Fibroblast of mammary gland (primary cell): ENCODE results near the gene ABCG8.

ENCODE experiments used
- DNase-seq: peaks from one replicate; pipeline ENCODE4 v3.0.0-alpha.2; 2010; ENCODE audit warnings: low read depth
- H3K4me3 ChIP-seq: 2 replicates; pipeline ENCODE4 v1.5.1; 2011; ENCODE audit warnings: low read depth, mild to moderate bottlenecking, low read length, moderate library complexity; ENCODE audit not compliant: control insufficient read depth
- TF ChIP-seq, protein P1 (sequence below): conservative IDR thresholded peaks from 2 replicates; pipeline ENCODE4 v1.5.1; 2011; ENCODE audit warnings: low read depth, low read length, inconsistent platforms; ENCODE audit not compliant: control insufficient read depth, insufficient read depth

The ABCG8 gene

GRCh38 chr2:43838560-43839267 lies at the start of gene ABCG8, which contains the start of gene ABCG5:
TSS of gene ABCG8 (plus strand) at chr2:43838971. CDS start at chr2:43839054, 83 bp downstream.
TSS of gene ABCG5 (minus strand) at chr2:43838839. CDS start at chr2:43838679, 160 bp downstream.
- no peak within 1 kb of the TSS for H3K4me3 ChIP-seq
- DNase-seq: no peak
- TF ChIP-seq, protein P1, sequence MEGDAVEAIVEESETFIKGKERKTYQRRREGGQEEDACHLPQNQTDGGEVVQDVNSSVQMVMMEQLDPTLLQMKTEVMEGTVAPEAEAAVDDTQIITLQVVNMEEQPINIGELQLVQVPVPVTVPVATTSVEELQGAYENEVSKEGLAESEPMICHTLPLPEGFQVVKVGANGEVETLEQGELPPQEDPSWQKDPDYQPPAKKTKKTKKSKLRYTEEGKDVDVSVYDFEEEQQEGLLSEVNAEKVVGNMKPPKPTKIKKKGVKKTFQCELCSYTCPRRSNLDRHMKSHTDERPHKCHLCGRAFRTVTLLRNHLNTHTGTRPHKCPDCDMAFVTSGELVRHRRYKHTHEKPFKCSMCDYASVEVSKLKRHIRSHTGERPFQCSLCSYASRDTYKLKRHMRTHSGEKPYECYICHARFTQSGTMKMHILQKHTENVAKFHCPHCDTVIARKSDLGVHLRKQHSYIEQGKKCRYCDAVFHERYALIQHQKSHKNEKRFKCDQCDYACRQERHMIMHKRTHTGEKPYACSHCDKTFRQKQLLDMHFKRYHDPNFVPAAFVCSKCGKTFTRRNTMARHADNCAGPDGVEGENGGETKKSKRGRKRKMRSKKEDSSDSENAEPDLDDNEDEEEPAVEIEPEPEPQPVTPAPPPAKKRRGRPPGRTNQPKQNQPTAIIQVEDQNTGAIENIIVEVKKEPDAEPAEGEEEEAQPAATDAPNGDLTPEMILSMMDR: no peak

DNA sequence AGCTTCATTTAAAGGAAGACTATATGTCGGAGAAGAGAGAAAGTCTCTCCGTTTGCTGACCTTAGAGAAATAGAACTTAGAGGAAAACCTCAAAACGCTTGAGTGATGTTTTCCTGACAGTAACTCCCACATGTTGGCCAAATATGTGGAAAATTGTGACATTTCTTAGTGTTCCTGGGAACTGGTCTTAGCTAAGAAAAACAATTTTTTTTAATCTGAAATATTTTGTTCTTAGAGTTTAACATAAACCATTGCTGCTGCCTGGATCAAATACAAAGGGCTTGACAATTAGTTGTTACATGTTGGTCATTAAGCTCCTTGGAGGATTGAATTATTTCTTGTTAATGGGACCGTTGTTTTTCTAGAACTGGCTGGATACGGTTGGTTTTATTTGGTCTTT lies 48.6 kb upstream of the ABCG8 start:
- TF ChIP-seq, protein P1: no peak
- DNase-seq: no peak
- H3K4me3 ChIP-seq: no peak overlapping the region

DNA sequence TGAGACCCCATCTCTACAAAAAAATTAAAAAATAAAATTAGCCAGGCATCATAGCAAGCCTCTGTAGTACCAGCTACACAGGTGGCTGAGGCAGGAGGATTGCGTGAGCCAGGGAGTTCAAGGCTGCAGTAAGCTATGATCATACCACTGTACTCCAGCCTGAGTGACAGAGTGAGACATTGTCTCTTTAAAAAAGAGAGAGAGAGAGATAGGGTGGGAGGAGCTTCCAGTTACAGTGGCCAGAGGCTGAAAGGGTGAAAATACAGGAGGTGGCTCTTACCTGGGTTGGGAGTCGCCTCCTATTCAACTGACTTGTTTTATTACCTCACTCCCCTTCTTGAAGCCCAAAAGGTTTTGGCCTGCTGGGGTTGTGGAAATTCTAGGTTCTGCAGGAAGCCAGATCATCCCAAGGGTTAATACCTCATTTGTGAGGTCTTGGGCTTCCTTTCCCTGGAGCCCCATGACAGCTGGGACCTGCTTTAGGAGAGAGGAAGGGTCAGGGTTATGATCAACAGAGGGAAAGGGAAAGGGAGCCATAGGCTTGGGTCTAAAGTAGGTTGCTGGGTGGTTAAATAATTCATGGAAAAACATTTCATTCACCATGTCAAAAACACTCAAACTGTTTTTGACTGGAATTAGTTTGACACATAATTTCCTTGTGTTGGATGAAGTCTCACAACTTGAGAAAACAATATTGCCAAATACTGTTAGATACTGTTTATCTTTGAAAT lies 47.6 kb upstream of the ABCG8 start:
- TF ChIP-seq, protein P1: no peak
- no peak overlapping the region for H3K4me3 ChIP-seq
- DNase-seq: no peak

DNA sequence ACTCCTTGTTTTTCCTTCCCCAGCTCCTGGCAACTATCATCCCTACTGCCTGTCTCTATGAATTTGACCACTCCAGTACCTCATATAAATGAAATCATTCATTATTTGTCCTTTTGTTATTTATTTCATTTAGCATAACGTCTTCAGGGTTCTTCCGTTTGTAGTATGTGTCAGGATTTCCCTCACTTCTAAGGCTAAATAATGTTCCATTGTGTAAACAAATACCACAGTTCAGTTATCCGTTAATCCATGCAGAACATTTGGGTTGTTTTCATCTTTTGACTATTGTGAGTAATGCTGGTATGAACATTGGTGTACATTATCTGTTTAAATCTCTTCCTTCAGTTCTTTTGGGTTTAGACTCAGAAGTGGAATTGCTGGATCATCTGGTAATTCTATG lies 46.1 kb upstream of the ABCG8 start:
- TF ChIP-seq, protein P1: no peak
- no peak overlapping the region for H3K4me3 ChIP-seq
- no peak for DNase-seq

- H3K4me3 ChIP-seq: no peak overlapping the region
- no peak for DNase-seq
- TF ChIP-seq, protein P1: no peak
These were observed 43.8 kb upstream of the ABCG8 start for GRCh38 chr2:43794956-43795355.

GRCh38 chr2:43796206-43796605 lies 42.6 kb upstream of the ABCG8 start:
- TF ChIP-seq, protein P1: no peak
- DNase-seq: no peak
- H3K4me3 ChIP-seq: no peak overlapping the region
